ENCODE results near the gene ANKS1B. TPM values are rescaled to one million over a fixed set of nuclear protein-coding genes. Genes with fewer than 3 reads are reported as not detected.

The ANKS1B gene
- total RNA-seq, 3 donors from 2014 or later (not counting 1 experiment from before 2014, with no cell fraction given) = not detected

GRCh38 chr12:99049774-99050173 is 935.0 kb downstream of the ANKS1B start:
- no peaks in the 10 kb centered on the region for H3K27me3 ChIP-seq (ENCODE audit: control insufficient read depth, insufficient read depth, low read length)
- no peak for TF ChIP-seq CTCF (IDR thresholded peaks at IDR 0.05)
- H3K4me3 ChIP-seq (ENCODE audit: low read length) = no peak overlapping the region
- Mint-ChIP-seq H3K4me1 (no peaks in the 10 kb centered on the region), H3K9me3 (peaks cover 4 to 5% of the 10 kb centered on the region in 2 donors), H3K36me3 (no peaks in the 10 kb centered on the region), H3K4me3 (no peak overlapping the region), H3K27ac (no peak overlapping the region), H3K27me3 (ENCODE audit: low read depth in 2 of 2) (peaks cover 0 to 2% of the 10 kb centered on the region in 2 donors)
- no peak overlapping the region for H3K27ac ChIP-seq (ENCODE audit: low read length)
- 4% methylated on average over 3 of the region's 3 CpGs for WGBS (ENCODE audit: insufficient coverage)
- H3K9me3 ChIP-seq (ENCODE audit: control insufficient read depth, insufficient read depth, low read length) = no peaks in the 10 kb centered on the region
- DNase-seq (no peak), ATAC-seq (no peak)
- intact Hi-C loops (cut with micrococcal nuclease) = no loop called here
- H3K4me1 ChIP-seq (ENCODE audit: control insufficient read depth, insufficient read depth, low read length) = no peaks in the 10 kb centered on the region
- no peaks in the 10 kb centered on the region for H3K36me3 ChIP-seq (ENCODE audit: control insufficient read depth, insufficient read depth, low read length)

GRCh38 chr12:99045158-99045557 is 939.6 kb downstream of the ANKS1B start:
- no peak for TF ChIP-seq CTCF (IDR thresholded peaks at IDR 0.05)
- Histone ChIP-seq H3K36me3 (ENCODE audit: control insufficient read depth, insufficient read depth, low read length) (no peaks in the 10 kb centered on the region), H3K27ac (ENCODE audit: low read length) (no peak overlapping the region), H3K9me3 (ENCODE audit: control insufficient read depth, insufficient read depth, low read length) (no peaks in the 10 kb centered on the region), H3K4me3 (ENCODE audit: low read length) (no peak overlapping the region), H3K4me1 (ENCODE audit: control insufficient read depth, insufficient read depth, low read length) (no peaks in the 10 kb centered on the region), H3K27me3 (ENCODE audit: control insufficient read depth, insufficient read depth, low read length) (no peaks in the 10 kb centered on the region)
- ATAC-seq (no peak), DNase-seq (no peak)
- intact Hi-C loops (cut with micrococcal nuclease) = no loop called here
- H3K4me3 Mint-ChIP-seq = no peak overlapping the region
- H3K27ac Mint-ChIP-seq = no peak overlapping the region
- H3K27me3 Mint-ChIP-seq (ENCODE audit: low read depth in 2 of 2) = peaks cover 0 to 2% of the 10 kb centered on the region in 2 donors
- H3K9me3 Mint-ChIP-seq = peaks cover 4 to 5% of the 10 kb centered on the region in 2 donors
- H3K4me1 Mint-ChIP-seq = no peaks in the 10 kb centered on the region
- WGBS (ENCODE audit: insufficient coverage) = 84% methylated on average over 2 of the region's 2 CpGs
- no peaks in the 10 kb centered on the region for H3K36me3 Mint-ChIP-seq

GRCh38 chr12:99043319-99043914 is 941.3 kb downstream of the ANKS1B start:
- intact Hi-C loops (cut with micrococcal nuclease) = no loop called here
- Mint-ChIP-seq H3K27me3 (ENCODE audit: low read depth in 2 of 2) (peaks cover 0 to 2% of the 10 kb centered on the region in 2 donors), H3K27ac (no peak overlapping the region), H3K4me3 (no peak overlapping the region), H3K4me1 (no peaks in the 10 kb centered on the region), H3K36me3 (no peaks in the 10 kb centered on the region), H3K9me3 (peaks cover 3 to 4% of the 10 kb centered on the region in 2 donors)
- Histone ChIP-seq H3K4me1 (ENCODE audit: control insufficient read depth, insufficient read depth, low read length) (no peaks in the 10 kb centered on the region), H3K36me3 (ENCODE audit: control insufficient read depth, insufficient read depth, low read length) (no peaks in the 10 kb centered on the region), H3K27ac (ENCODE audit: low read length) (no peak overlapping the region), H3K4me3 (ENCODE audit: low read length) (no peak overlapping the region), H3K9me3 (ENCODE audit: control insufficient read depth, insufficient read depth, low read length) (no peaks in the 10 kb centered on the region), H3K27me3 (ENCODE audit: control insufficient read depth, insufficient read depth, low read length) (no peaks in the 10 kb centered on the region)
- 100% methylated on average over 1 of the region's 2 CpGs for WGBS (ENCODE audit: insufficient coverage)
- DNase-seq (peak in 1 of 2 donors; percentile 51), ATAC-seq (peak in 1 of 3 donors; percentile 34)
- peak; percentile 61 for TF ChIP-seq CTCF (IDR thresholded peaks at IDR 0.05)

- Mint-ChIP-seq H3K27ac (no peak overlapping the region), H3K36me3 (no peaks in the 10 kb centered on the region), H3K9me3 (peaks cover 0 to 2% of the 10 kb centered on the region in 2 donors), H3K4me1 (no peaks in the 10 kb centered on the region), H3K27me3 (ENCODE audit: low read depth in 2 of 2) (no peaks in the 10 kb centered on the region), H3K4me3 (no peak overlapping the region)
- H3K27ac ChIP-seq (ENCODE audit: low read length) = no peak overlapping the region
- H3K4me3 ChIP-seq (ENCODE audit: low read length) = no peak overlapping the region
- ATAC-seq = no peak
- no peaks in the 10 kb centered on the region for H3K36me3 ChIP-seq (ENCODE audit: control insufficient read depth, insufficient read depth, low read length)
- TF ChIP-seq CTCF (IDR thresholded peaks at IDR 0.05) = no peak
- no peaks in the 10 kb centered on the region for H3K27me3 ChIP-seq (ENCODE audit: control insufficient read depth, insufficient read depth, low read length)
- H3K4me1 ChIP-seq (ENCODE audit: control insufficient read depth, insufficient read depth, low read length) = no peaks in the 10 kb centered on the region
- whole genome bisulfite sequencing (ENCODE audit: insufficient coverage) = 92% methylated on average over 4 of the region's 4 CpGs
- H3K9me3 ChIP-seq (ENCODE audit: control insufficient read depth, insufficient read depth, low read length) = no peaks in the 10 kb centered on the region
- intact Hi-C loops (cut with micrococcal nuclease) = no loop called here
- no peak for DNase-seq
Observed at GRCh38 chr12:99042226-99042625, 942.5 kb downstream of the ANKS1B start.

Measured in natural killer cell (primary cell).